Measurements from ENCODE around the gene EIPR1. TPM values are rescaled to one million over a fixed set of nuclear protein-coding genes. Genes with fewer than 3 reads are reported as not detected.

Gene EIPR1
- polyA plus RNA-seq, 1 donor from 2014 or later = 138 TPM

GRCh38 chr2:3388412-3388738, 10.8 kb upstream of the EIPR1 start:
- Histone ChIP-seq H3K27me3 (ENCODE audit: insufficient read depth, low read depth, low read length) (no peaks in the 10 kb centered on the region), H3K4me3 (ENCODE audit: low read length) (no peak overlapping the region), H3K36me3 (ENCODE audit: insufficient read depth, low read length) (peaks cover 7% of the 10 kb centered on the region), H3K9me2 (ENCODE audit: insufficient read depth, low read length) (no peaks in the 10 kb centered on the region), H4K20me1 (ENCODE audit: insufficient read depth) (no peaks in the 10 kb centered on the region), H3K27ac (ENCODE audit: low read length) (no peak overlapping the region), H3K79me2 (replicated peaks; ENCODE audit: insufficient read depth, low read length) (peaks cover 9% of the 10 kb centered on the region), H3K4me2 (ENCODE audit: low read length) (no peak overlapping the region), H3K9ac (ENCODE audit: low read length) (no peak overlapping the region), H3K9me3 (ENCODE audit: low read length) (no peaks in the 10 kb centered on the region), H3F3A (ENCODE audit: insufficient read depth, low read length, poor library complexity, severe bottlenecking) (no peaks in the 10 kb centered on the region), H2AFZ (ENCODE audit: low read depth, low read length) (no peak overlapping the region)
- no peak for TF ChIP-seq MXI1 (conservative IDR thresholded peaks at IDR 0.05; ENCODE audit: poor library complexity, severe bottlenecking)
- no peak for TF ChIP-seq EP300 (conservative IDR thresholded peaks at IDR 0.05; ENCODE audit: poor library complexity, severe bottlenecking)
- TF ChIP-seq POLR2AphosphoS5 (IDR thresholded peaks at IDR 0.05) = no peak
- TF ChIP-seq, protein P1, sequence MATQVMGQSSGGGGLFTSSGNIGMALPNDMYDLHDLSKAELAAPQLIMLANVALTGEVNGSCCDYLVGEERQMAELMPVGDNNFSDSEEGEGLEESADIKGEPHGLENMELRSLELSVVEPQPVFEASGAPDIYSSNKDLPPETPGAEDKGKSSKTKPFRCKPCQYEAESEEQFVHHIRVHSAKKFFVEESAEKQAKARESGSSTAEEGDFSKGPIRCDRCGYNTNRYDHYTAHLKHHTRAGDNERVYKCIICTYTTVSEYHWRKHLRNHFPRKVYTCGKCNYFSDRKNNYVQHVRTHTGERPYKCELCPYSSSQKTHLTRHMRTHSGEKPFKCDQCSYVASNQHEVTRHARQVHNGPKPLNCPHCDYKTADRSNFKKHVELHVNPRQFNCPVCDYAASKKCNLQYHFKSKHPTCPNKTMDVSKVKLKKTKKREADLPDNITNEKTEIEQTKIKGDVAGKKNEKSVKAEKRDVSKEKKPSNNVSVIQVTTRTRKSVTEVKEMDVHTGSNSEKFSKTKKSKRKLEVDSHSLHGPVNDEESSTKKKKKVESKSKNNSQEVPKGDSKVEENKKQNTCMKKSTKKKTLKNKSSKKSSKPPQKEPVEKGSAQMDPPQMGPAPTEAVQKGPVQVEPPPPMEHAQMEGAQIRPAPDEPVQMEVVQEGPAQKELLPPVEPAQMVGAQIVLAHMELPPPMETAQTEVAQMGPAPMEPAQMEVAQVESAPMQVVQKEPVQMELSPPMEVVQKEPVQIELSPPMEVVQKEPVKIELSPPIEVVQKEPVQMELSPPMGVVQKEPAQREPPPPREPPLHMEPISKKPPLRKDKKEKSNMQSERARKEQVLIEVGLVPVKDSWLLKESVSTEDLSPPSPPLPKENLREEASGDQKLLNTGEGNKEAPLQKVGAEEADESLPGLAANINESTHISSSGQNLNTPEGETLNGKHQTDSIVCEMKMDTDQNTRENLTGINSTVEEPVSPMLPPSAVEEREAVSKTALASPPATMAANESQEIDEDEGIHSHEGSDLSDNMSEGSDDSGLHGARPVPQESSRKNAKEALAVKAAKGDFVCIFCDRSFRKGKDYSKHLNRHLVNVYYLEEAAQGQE (IDR thresholded peaks at IDR 0.05; ENCODE audit: borderline replicate concordance) = no peak
- TF ChIP-seq RAD21 (conservative IDR thresholded peaks at IDR 0.05) = no peak
- TF ChIP-seq SMC3 (conservative IDR thresholded peaks at IDR 0.05; ENCODE audit: poor library complexity) = no peak
- TF ChIP-seq TAF1 (IDR thresholded peaks at IDR 0.05; ENCODE audit: low read depth) = no peak
- no peak for TF ChIP-seq EZH2 (IDR thresholded peaks at IDR 0.05; ENCODE audit: borderline replicate concordance, insufficient read depth, low read length, poor library complexity, severe bottlenecking)
- TF ChIP-seq CTCF (IDR thresholded peaks at IDR 0.05; ENCODE audit: poor library complexity, severe bottlenecking) = no peak

GRCh38 chr2:3387644-3388411, 10.2 kb upstream of the EIPR1 start:
- Histone ChIP-seq H2AFZ (ENCODE audit: low read depth, low read length) (no peak overlapping the region), H3K9me2 (ENCODE audit: insufficient read depth, low read length) (no peaks in the 10 kb centered on the region), H3K4me2 (ENCODE audit: low read length) (no peak overlapping the region), H3K4me3 (ENCODE audit: low read length) (no peak overlapping the region), H3K9me3 (ENCODE audit: low read length) (no peaks in the 10 kb centered on the region), H3K36me3 (ENCODE audit: insufficient read depth, low read length) (peaks cover 7% of the 10 kb centered on the region), H3F3A (ENCODE audit: insufficient read depth, low read length, poor library complexity, severe bottlenecking) (no peaks in the 10 kb centered on the region), H4K20me1 (ENCODE audit: insufficient read depth) (no peaks in the 10 kb centered on the region), H3K79me2 (replicated peaks; ENCODE audit: insufficient read depth, low read length) (peaks cover 9% of the 10 kb centered on the region), H3K27ac (ENCODE audit: low read length) (no peak overlapping the region), H3K9ac (ENCODE audit: low read length) (no peak overlapping the region), H3K27me3 (ENCODE audit: insufficient read depth, low read depth, low read length) (no peaks in the 10 kb centered on the region)
- TF ChIP-seq MXI1 (conservative IDR thresholded peaks at IDR 0.05; ENCODE audit: poor library complexity, severe bottlenecking) = no peak
- no peak for TF ChIP-seq EZH2 (IDR thresholded peaks at IDR 0.05; ENCODE audit: borderline replicate concordance, insufficient read depth, low read length, poor library complexity, severe bottlenecking)
- no peak for TF ChIP-seq CTCF (IDR thresholded peaks at IDR 0.05; ENCODE audit: poor library complexity, severe bottlenecking)
- TF ChIP-seq, protein P1 (IDR thresholded peaks at IDR 0.05; ENCODE audit: borderline replicate concordance) = no peak
- no peak for TF ChIP-seq TAF1 (IDR thresholded peaks at IDR 0.05; ENCODE audit: low read depth)
- no peak for TF ChIP-seq RAD21 (conservative IDR thresholded peaks at IDR 0.05)
- no peak for TF ChIP-seq POLR2AphosphoS5 (IDR thresholded peaks at IDR 0.05)
- TF ChIP-seq EP300 (conservative IDR thresholded peaks at IDR 0.05; ENCODE audit: poor library complexity, severe bottlenecking) = no peak
- no peak for TF ChIP-seq SMC3 (conservative IDR thresholded peaks at IDR 0.05; ENCODE audit: poor library complexity)

Data from neural cell (in vitro differentiated cells).